ENCODE data around the gene ALG14.

DNA sequence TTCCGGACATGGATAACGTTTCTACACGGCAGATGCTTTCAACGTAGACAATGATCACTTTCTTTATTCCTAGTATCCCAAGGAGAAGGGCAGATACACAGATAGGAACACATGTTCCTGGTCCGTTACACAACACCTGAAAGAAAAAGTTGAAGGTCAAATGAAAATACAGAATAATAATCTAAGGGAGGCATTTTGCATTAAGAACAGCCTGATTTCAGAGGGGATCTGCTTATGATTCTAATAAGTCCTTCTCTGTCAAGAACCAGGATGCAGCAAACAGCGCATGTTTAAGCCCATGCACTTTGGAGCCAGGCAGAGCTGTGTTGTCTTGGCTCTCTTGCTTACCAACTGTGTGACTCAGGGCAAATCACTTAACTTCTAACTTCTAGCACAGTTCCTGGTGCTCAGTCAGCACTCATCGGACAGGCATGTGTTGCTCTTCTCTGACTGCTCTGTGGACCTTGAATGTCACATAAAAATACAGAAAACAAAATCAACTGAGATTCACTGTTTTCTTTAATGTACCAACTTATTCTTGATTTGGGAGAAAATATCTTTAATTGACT lies 89.5 kb downstream of the ALG14 start:
- TF ChIP-seq CTCF (IDR thresholded peaks at IDR 0.05; ENCODE audit: low read depth, low read length) = no peak
- no peak for TF ChIP-seq EZH2phosphoT487 (IDR thresholded peaks at IDR 0.05; ENCODE audit: low read depth)
